Keratinocyte (primary cell): ENCODE data around the gene APOBR.

ENCODE experiments used
- CTCF ChIP-seq, 3 experiments: IDR thresholded peaks in 1 of 3; conservative IDR thresholded peaks in 1 of 3; optimal IDR thresholded peaks in 1 of 3; 2 replicates in 2 of 3; 3 replicates in 1 of 3; pipeline versions ENCODE3 to v1.5.1; 2011; ENCODE audit warnings: low read length in 3 of 3, mild to moderate bottlenecking in 3 of 3, moderate library complexity in 2 of 3, control low read depth in 1 of 3, inconsistent platforms in 1 of 3; ENCODE audit not compliant: insufficient read depth in 2 of 3; ENCODE audit errors: extremely low read depth in 1 of 3
- EZH2 ChIP-seq: IDR thresholded peaks from one replicate; pipeline ENCODE4 v1.6.1; 2012; ENCODE audit warnings: inconsistent platforms, mild to moderate bottlenecking, low read length, moderate library complexity

- TF ChIP-seq CTCF (optimal IDR thresholded peaks at IDR 0.05 in 1 of 3, IDR thresholded peaks at IDR 0.05 in 1 of 3, conservative IDR thresholded peaks at IDR 0.05 in 1 of 3; ENCODE audit: extremely low read depth in 1 of 3, insufficient read depth in 2 of 3, low read length in 3 of 3) (no peak), EZH2 (no peak)
Measured at GRCh38 chr16:28473714-28474265, 20.7 kb upstream of the APOBR start.
